SK-N-MC (cell line): Measurements from ENCODE around the gene TTC7B.

Experiments used
- EZH2 ChIP-seq: fragments of 200-600 bp; sonication (generic); IDR thresholded peaks from one replicate; pipeline ENCODE4 v1.6.1; 2017; ENCODE audit warnings: antibody characterized with exemption
- FOXP2 ChIP-seq: optimal IDR thresholded peaks from 2 replicates; pipeline ENCODE3; 2011; ENCODE audit warnings: mild to moderate bottlenecking, moderate library complexity; ENCODE audit not compliant: insufficient read depth; ENCODE audit errors: extremely low read length, control extremely low read depth
- POLR2AphosphoS5 ChIP-seq: IDR thresholded peaks from 2 replicates; pipeline ENCODE4 v1.6.1; 2012; ENCODE audit warnings: mild to moderate bottlenecking, low read depth, low read length, borderline replicate concordance

- no peak for TF ChIP-seq EZH2
- TF ChIP-seq POLR2AphosphoS5, result no peak
- no peak for TF ChIP-seq FOXP2
These were observed 284.7 kb downstream of the TTC7B start for GRCh38 chr14:90531497-90531896.
